H1 (cell line): Measurements from ENCODE around the gene PTTG1IP. TPM values are rescaled to one million over a fixed set of nuclear protein-coding genes. Genes with fewer than 3 reads are reported as not detected.

Source experiments
- CEBPB ChIP-seq: IDR thresholded peaks from 2 replicates; pipeline ENCODE4 v1.6.1; 2012; ENCODE audit warnings: low read depth, low read length
- RFX5 ChIP-seq: IDR thresholded peaks from 2 replicates; pipeline ENCODE4 v1.6.1; 2011; ENCODE audit warnings: low read depth, low read length, improper control_type of control experiment, borderline replicate concordance
- SIN3A ChIP-seq, 2 experiments: IDR thresholded peaks in 1 of 2; conservative IDR thresholded peaks in 1 of 2; 2 replicates each; pipeline ENCODE4 v1.6.1; 2011 to 2012; ENCODE audit warnings: low read length in 2 of 2, improper control_type of control experiment in 1 of 2, low read depth in 1 of 2, mild to moderate bottlenecking in 1 of 2
- polyA plus RNA-seq, 7 experiments: library from polyadenylated mRNA; depleted of rRNA in 3 of 7; stranded (reverse) in 5 of 7; unstranded in 2 of 7; fragments of >200 nt in 5 of 7; fragments of 200-250 nt in 2 of 7; gene quantifications; 1 replicate in 5 of 7; 2 replicates in 1 of 7; 4 replicates in 1 of 7; pipeline versions ENCODE4 v1.2.1 to v1.2.3, GENCODE V29; 2011 to 2013; ENCODE audit warnings: missing spikeins in 2 of 7, mixed read lengths in 2 of 7
- total RNA-seq: library from RNA; stranded (reverse); fragmentation: NEBNext Ultra II Directional; extraction: Animal tissue kit (Norgen Biotek cat#: 25700); gene quantifications from 2 replicates; pipeline ENCODE4 v1.2.1, GENCODE V29; 2021
- TF ChIP-seq, protein P1 (sequence below): fragments of 300-600 bp; sonication (generic); IDR thresholded peaks from 2 replicates; pipeline ENCODE4 v1.7.1; 2012; ENCODE audit warnings: low read length, moderate library complexity, mild to moderate bottlenecking, inconsistent platforms; ENCODE audit not compliant: insufficient replicate concordance

Gene PTTG1IP
- total and polyA plus RNA-seq, 2 of the 8 experiments (the other 6 are each of a cell fraction or from before 2014, with no cell fraction given), result 90.8 to 130 TPM

- TF ChIP-seq SIN3A (conservative IDR thresholded peaks at IDR 0.05 in 1 of 2, IDR thresholded peaks at IDR 0.05 in 1 of 2; ENCODE audit: low read depth in 1 of 2, low read length in 2 of 2) (no peak), RFX5 (no peak), CEBPB (no peak)
- TF ChIP-seq, protein P1, sequence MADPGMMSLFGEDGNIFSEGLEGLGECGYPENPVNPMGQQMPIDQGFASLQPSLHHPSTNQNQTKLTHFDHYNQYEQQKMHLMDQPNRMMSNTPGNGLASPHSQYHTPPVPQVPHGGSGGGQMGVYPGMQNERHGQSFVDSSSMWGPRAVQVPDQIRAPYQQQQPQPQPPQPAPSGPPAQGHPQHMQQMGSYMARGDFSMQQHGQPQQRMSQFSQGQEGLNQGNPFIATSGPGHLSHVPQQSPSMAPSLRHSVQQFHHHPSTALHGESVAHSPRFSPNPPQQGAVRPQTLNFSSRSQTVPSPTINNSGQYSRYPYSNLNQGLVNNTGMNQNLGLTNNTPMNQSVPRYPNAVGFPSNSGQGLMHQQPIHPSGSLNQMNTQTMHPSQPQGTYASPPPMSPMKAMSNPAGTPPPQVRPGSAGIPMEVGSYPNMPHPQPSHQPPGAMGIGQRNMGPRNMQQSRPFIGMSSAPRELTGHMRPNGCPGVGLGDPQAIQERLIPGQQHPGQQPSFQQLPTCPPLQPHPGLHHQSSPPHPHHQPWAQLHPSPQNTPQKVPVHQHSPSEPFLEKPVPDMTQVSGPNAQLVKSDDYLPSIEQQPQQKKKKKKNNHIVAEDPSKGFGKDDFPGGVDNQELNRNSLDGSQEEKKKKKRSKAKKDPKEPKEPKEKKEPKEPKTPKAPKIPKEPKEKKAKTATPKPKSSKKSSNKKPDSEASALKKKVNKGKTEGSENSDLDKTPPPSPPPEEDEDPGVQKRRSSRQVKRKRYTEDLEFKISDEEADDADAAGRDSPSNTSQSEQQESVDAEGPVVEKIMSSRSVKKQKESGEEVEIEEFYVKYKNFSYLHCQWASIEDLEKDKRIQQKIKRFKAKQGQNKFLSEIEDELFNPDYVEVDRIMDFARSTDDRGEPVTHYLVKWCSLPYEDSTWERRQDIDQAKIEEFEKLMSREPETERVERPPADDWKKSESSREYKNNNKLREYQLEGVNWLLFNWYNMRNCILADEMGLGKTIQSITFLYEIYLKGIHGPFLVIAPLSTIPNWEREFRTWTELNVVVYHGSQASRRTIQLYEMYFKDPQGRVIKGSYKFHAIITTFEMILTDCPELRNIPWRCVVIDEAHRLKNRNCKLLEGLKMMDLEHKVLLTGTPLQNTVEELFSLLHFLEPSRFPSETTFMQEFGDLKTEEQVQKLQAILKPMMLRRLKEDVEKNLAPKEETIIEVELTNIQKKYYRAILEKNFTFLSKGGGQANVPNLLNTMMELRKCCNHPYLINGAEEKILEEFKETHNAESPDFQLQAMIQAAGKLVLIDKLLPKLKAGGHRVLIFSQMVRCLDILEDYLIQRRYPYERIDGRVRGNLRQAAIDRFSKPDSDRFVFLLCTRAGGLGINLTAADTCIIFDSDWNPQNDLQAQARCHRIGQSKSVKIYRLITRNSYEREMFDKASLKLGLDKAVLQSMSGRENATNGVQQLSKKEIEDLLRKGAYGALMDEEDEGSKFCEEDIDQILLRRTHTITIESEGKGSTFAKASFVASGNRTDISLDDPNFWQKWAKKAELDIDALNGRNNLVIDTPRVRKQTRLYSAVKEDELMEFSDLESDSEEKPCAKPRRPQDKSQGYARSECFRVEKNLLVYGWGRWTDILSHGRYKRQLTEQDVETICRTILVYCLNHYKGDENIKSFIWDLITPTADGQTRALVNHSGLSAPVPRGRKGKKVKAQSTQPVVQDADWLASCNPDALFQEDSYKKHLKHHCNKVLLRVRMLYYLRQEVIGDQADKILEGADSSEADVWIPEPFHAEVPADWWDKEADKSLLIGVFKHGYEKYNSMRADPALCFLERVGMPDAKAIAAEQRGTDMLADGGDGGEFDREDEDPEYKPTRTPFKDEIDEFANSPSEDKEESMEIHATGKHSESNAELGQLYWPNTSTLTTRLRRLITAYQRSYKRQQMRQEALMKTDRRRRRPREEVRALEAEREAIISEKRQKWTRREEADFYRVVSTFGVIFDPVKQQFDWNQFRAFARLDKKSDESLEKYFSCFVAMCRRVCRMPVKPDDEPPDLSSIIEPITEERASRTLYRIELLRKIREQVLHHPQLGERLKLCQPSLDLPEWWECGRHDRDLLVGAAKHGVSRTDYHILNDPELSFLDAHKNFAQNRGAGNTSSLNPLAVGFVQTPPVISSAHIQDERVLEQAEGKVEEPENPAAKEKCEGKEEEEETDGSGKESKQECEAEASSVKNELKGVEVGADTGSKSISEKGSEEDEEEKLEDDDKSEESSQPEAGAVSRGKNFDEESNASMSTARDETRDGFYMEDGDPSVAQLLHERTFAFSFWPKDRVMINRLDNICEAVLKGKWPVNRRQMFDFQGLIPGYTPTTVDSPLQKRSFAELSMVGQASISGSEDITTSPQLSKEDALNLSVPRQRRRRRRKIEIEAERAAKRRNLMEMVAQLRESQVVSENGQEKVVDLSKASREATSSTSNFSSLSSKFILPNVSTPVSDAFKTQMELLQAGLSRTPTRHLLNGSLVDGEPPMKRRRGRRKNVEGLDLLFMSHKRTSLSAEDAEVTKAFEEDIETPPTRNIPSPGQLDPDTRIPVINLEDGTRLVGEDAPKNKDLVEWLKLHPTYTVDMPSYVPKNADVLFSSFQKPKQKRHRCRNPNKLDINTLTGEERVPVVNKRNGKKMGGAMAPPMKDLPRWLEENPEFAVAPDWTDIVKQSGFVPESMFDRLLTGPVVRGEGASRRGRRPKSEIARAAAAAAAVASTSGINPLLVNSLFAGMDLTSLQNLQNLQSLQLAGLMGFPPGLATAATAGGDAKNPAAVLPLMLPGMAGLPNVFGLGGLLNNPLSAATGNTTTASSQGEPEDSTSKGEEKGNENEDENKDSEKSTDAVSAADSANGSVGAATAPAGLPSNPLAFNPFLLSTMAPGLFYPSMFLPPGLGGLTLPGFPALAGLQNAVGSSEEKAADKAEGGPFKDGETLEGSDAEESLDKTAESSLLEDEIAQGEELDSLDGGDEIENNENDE, result no peak
These were observed 52.6 kb downstream of the PTTG1IP start (continued) for GRCh38 chr21:44820851-44821250.
